RWPE1 (cell line): ENCODE measurements around the gene PDCL3.

Experiments
- CTCF ChIA-PET: fragments of 350-600 bp; sonication (Branson Sonifier 250); formaldehyde crosslinking; extraction: SDS; loops from one replicate; lab custom pipeline; 2021; lab: Yijun Ruan, JAX
- POLR2A ChIA-PET: fragments of 400-600 bp; formaldehyde crosslinking; extraction: SDS; loops from one replicate; lab custom pipeline; 2020; ENCODE audit warnings: antibody characterized with exemption; ENCODE audit not compliant: low non-redundant PET; lab: Yijun Ruan, JAX
- DNase-seq: peaks from one replicate; pipeline ENCODE4 v3.0.0; 2012; ENCODE audit warnings: low spot score
- H3K27ac ChIP-seq: fragments of 450-650 bp; 2 replicates; pipeline ENCODE4 v1.5.1; 2017
- CTCF ChIP-seq: fragments of 450-650 bp; conservative IDR thresholded peaks from 2 replicates; pipeline ENCODE4 v1.5.1; 2017; ENCODE audit warnings: low read depth, mild to moderate bottlenecking

The PDCL3 gene

DNA sequence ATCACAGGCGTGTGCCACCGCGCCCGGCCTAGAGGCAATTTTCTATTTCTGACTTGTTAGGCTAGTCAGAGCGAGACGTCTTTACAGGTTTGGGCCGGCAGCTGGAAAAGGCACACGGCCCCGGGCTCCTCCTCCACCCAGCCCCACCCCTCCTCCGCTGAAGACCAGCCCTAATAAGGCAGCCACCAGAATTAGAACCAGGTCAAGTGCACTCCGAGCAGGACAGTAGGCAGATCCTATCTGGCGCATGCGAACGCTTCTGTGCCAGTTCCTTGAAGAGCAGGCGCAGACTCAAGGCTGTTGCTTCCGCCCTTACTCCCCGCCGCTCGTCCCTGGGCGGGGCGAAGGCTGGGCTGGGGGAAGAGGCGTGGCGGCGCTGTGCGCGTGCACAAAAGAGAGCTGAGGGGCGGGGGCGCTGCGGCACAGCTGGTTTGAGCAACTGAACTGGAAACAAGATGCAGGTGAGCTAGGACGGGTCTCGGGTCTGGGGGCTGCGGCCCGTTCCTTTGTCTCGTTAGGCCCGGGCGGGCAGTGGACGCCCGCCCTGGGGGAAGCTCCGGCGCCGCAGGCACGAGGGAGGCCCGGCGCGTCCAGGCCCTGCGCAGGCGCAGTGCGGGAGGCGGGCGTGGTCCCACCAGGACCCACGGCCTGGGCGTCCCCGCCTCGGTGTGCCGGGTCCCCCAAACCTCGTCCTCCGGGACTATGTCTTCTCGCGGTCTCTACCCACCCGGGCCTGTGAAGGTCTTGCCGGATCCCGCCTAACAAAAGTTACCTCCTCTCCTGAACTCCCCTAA, at the start of gene PDCL3:
TSS of gene PDCL3 (plus strand) at position 381 of the 794 bp plus-strand sequence. CDS start at position 456, 75 bp downstream.
- peak; percentile 97 for DNase-seq
- TF ChIP-seq CTCF = no peak
- peak within 1 kb of the TSS; percentile 95 for H3K27ac ChIP-seq
- ChIA-PET POLR2A (interaction anchor here (0.6 to 1.0 kb wide), 2 partner anchors 30 to 301 kb away, joined by 4 to 6 read pairs; no protein-coding TSS in a partner anchor), CTCF (interaction anchor here (0.6 kb wide), 1 partner anchor 22 kb away, joined by 4 read pairs; no protein-coding TSS in a partner anchor)

- DNase-seq = no peak
- TF ChIP-seq CTCF = no peak
- ChIA-PET POLR2A (no interaction called here), CTCF (no interaction called here)
- no peak overlapping the region for H3K27ac ChIP-seq
These were observed 49.1 kb upstream of the PDCL3 start for GRCh38 chr2:100513650-100514049.

DNA sequence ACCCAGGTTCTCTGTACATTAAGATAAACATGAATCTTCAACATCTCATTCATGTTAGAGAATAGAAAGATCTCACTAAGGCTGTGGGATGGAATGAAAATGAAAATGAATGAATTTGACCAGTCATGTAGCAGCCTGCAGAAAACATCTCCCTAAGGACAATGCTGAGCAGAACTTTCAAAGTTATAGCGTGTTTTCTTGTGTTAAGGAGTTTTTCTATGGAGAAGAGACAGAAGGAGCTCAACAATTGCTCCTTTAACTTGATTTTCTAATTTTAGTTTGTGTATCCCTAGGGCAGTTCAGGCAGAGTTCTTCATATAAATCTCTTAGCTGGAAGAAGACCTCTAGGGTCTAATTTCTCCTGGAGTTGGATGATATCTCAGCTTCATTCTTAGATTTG, 45.2 kb upstream of the PDCL3 start:
- no peak for DNase-seq

DNA sequence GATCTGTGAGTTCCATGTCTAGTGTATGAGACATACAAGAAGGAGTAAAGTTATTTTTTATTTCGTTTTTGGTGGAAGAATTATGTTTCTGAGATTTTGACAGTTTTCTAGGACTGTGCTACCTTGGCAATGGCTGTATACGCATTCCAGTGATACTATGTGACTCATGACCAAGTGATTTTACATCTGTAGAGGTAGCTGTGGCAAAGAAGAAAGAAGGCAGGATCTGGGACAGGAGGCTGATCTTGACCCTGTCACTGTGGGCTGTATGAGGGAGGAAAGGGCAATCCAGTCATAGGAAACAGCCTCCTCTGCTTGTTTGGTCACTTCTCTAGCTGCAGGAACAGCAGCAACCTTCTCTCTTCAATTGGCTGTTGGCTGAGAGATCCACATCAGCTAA, 44.0 kb upstream of the PDCL3 start:
- ChIA-PET CTCF (interaction anchor here (0.6 kb wide), 1 partner anchor 46 kb away, joined by 3 read pairs; no protein-coding TSS in a partner anchor), POLR2A (no interaction called here)
- H3K27ac ChIP-seq = no peak overlapping the region
- no peak for DNase-seq
- TF ChIP-seq CTCF = no peak

More for the DNA sequence above, 45.2 kb upstream of the PDCL3 start:
- TF ChIP-seq CTCF = no peak
- H3K27ac ChIP-seq = no peak overlapping the region
- POLR2A ChIA-PET = no interaction called here
- CTCF ChIA-PET = no interaction called here

GRCh38 chr2:100520224-100520623, 42.6 kb upstream of the PDCL3 start:
- TF ChIP-seq CTCF = no peak
- ChIA-PET CTCF (interaction anchor here (0.6 to 0.7 kb wide), 2 partner anchors 14 to 81 kb away, joined by 3 to 7 read pairs; no protein-coding TSS in a partner anchor), POLR2A (no interaction called here)
- H3K27ac ChIP-seq = no peak overlapping the region
- DNase-seq = no peak

- ChIA-PET CTCF (interaction anchor here (0.6 kb wide), 1 partner anchor 534 kb away, joined by 3 read pairs; no protein-coding TSS in a partner anchor), POLR2A (no interaction called here)
- H3K27ac ChIP-seq = no peak overlapping the region
- no peak for DNase-seq
- no peak for TF ChIP-seq CTCF
These were observed 40.4 kb upstream of the PDCL3 start for GRCh38 chr2:100522430-100522829.
